Posterior vena cava (tissue), 2 donors: ENCODE measurements around the gene SHISA5. TPM values are rescaled to one million over a fixed set of nuclear protein-coding genes. Genes with fewer than 3 reads are reported as not detected.

Experiments used
- DNase-seq: peaks from one replicate; pipeline ENCODE4 v3.0.0-alpha.2; 2020; ENCODE audit warnings: low spot score
- intact Hi-C, 2 donors: fragments of 100-400 bp; cut with DNase I; formaldehyde crosslinking; loops; one replicate each; pipeline versions ENCODE4 v1.14.1 to v1.14.2; 2022 to 2023
- total RNA-seq, 2 donors: library from RNA; stranded (reverse); fragmentation: NEBNext Ultra II Directional; extraction: Animal tissue kit (Norgen Biotek cat#: 25700); gene quantifications; one replicate each; pipeline ENCODE4 v1.2.1, GENCODE V29; 2021
- donor health status: DM: yes; HTN: yes; CAD: no.
- donor health status: DM: yes; HTN: yes; CAD: no.

SHISA5 gene
- total RNA-seq, 2 donors from 2014 or later: 142 to 147 TPM

GRCh38 chr3:48439820-48440589 lies 64.0 kb downstream of the SHISA5 start, which contains the start of the genes CCDC51 and TMA7:
TSS of gene CCDC51 (minus strand) at chr3:48440119. CDS start at chr3:48435128, 4,991 bp downstream.
TSS of gene TMA7 (plus strand) at chr3:48440257. CDS start at chr3:48440297, 40 bp downstream.
- peak; percentile 99 for DNase-seq
- intact Hi-C loops: loop anchor here (5.0 kb wide), 1 partner anchor 168 kb away; no protein-coding TSS in a partner anchor

GRCh38 chr3:48437812-48438211 lies 66.2 kb downstream of the SHISA5 start:
- intact Hi-C loops: loop anchor here (2.0 to 5.0 kb wide), 2 partner anchors 39 to 166 kb away; no protein-coding TSS in a partner anchor

GRCh38 chr3:48436855-48437254 lies 67.1 kb downstream of the SHISA5 start:
- intact Hi-C loops: loop anchor here (2.0 to 5.0 kb wide), 2 partner anchors 38 to 165 kb away; no protein-coding TSS in a partner anchor
- DNase-seq: peak; percentile 47

More at GRCh38 chr3:48437812-48438211, 66.2 kb downstream of the SHISA5 start:
- DNase-seq: peak; percentile 3

GRCh38 chr3:48436477-48436787 lies 67.5 kb downstream of the SHISA5 start:
- intact Hi-C loops: loop anchor here (2.0 to 5.0 kb wide), 2 partner anchors 38 to 164 kb away; no protein-coding TSS in a partner anchor
- DNase-seq: peak; percentile 65

- intact Hi-C loops: loop anchor here (2.0 to 5.0 kb wide), 2 partner anchors 37 to 164 kb away; no protein-coding TSS in a partner anchor
- peak; percentile 95 for DNase-seq
Measured at GRCh38 chr3:48435774-48436476, 68.0 kb downstream of the SHISA5 start.

- intact Hi-C loops: loop anchor here (5.0 kb wide), 1 partner anchor 163 kb away; no protein-coding TSS in a partner anchor
- no peak for DNase-seq
Measured at GRCh38 chr3:48435223-48435595, 68.8 kb downstream of the SHISA5 start.

GRCh38 chr3:48434591-48435222 lies 69.3 kb downstream of the SHISA5 start:
- intact Hi-C loops: loop anchor here (5.0 kb wide), 1 partner anchor 162 kb away; no protein-coding TSS in a partner anchor
- peak; percentile 78 for DNase-seq

GRCh38 chr3:48433472-48434118 lies 70.4 kb downstream of the SHISA5 start:
- intact Hi-C loops: no loop called here
- peak; percentile 83 for DNase-seq

GRCh38 chr3:48432411-48433371 lies 71.3 kb downstream of the SHISA5 start:
- intact Hi-C loops: no loop called here
- DNase-seq: peak; percentile 67

- intact Hi-C loops: loop anchor here in 1 of 2 donors (2.0 kb wide), 1 partner anchor 29 kb away; no protein-coding TSS in a partner anchor
- peak; percentile 3 for DNase-seq
Measured at GRCh38 chr3:48431224-48432029, 72.5 kb downstream of the SHISA5 start.

GRCh38 chr3:48430708-48431101 lies 73.3 kb downstream of the SHISA5 start:
- intact Hi-C loops: loop anchor here in 1 of 2 donors (2.0 kb wide), 1 partner anchor 28 kb away; no protein-coding TSS in a partner anchor
- no peak for DNase-seq

GRCh38 chr3:48429960-48430707 lies 73.8 kb downstream of the SHISA5 start, which contains the start of gene PLXNB1:
TSS of gene PLXNB1 (minus strand) at chr3:48430086. CDS start at chr3:48424611, 5,475 bp downstream.
- intact Hi-C loops: loop anchor here in 1 of 2 donors (2.0 kb wide), 1 partner anchor 27 kb away; no protein-coding TSS in a partner anchor
- peak; percentile 86 for DNase-seq

- DNase-seq: peak; percentile 87
- intact Hi-C loops: no loop called here
Measured at GRCh38 chr3:48429317-48429959, 74.5 kb downstream of the SHISA5 start.

- intact Hi-C loops: no loop called here
Measured at GRCh38 chr3:48428572-48429316, 75.2 kb downstream of the SHISA5 start.

GRCh38 chr3:48428088-48428571 lies 75.8 kb downstream of the SHISA5 start:
- intact Hi-C loops: no loop called here
- DNase-seq: no peak

More at GRCh38 chr3:48428572-48429316, 75.2 kb downstream of the SHISA5 start:
- DNase-seq: no peak
